Calu3 (cell line): ENCODE measurements around the gene SLX9. TPM values are rescaled to one million over a fixed set of nuclear protein-coding genes. Genes with fewer than 3 reads are reported as not detected.
A peak's percentile ranks its signal among the peaks of the same experiment; 100 is the strongest.

Source experiments
- BruUV-seq: library from RNA; stranded (reverse); fragments of 400-500 nt; replicated peaks from 2 replicates; lab custom pipeline; 2021; lab: Mats Ljungman, UMichigan
- CTCF ChIA-PET: fragments of 300-600 bp; sonication (Branson Sonifier 250); formaldehyde crosslinking; loops from one replicate; lab custom pipeline; 2022; ENCODE audit warnings: antibody characterized with exemption; lab: Charles Lee
- DNase-seq: peaks from one replicate; pipeline ENCODE4 v3.0.0; 2022
- H3K27ac Mint-ChIP-seq: one replicate; pipeline ENCODE4 v1.8.0; 2022; ENCODE audit warnings: mixed read lengths; ENCODE audit not compliant: unreplicated experiment
- H3K27me3 Mint-ChIP-seq: one replicate; pipeline ENCODE4 v1.8.0; 2022; ENCODE audit warnings: mixed read lengths; ENCODE audit not compliant: unreplicated experiment
- H3K36me3 Mint-ChIP-seq: one replicate; pipeline ENCODE4 v1.8.0; 2022; ENCODE audit warnings: mild to moderate bottlenecking, moderate library complexity, mixed read lengths; ENCODE audit not compliant: insufficient read depth, unreplicated experiment
- H3K4me1 Mint-ChIP-seq: one replicate; pipeline ENCODE4 v1.8.0; 2022; ENCODE audit warnings: mild to moderate bottlenecking, low read depth, mixed read lengths; ENCODE audit not compliant: unreplicated experiment
- H3K4me3 Mint-ChIP-seq: one replicate; pipeline ENCODE4 v1.8.0; 2022; ENCODE audit warnings: mild to moderate bottlenecking, low read depth, moderate library complexity, mixed read lengths; ENCODE audit not compliant: unreplicated experiment
- H3K9me3 Mint-ChIP-seq: one replicate; pipeline ENCODE4 v1.8.0; 2022; ENCODE audit warnings: low read depth, mixed read lengths; ENCODE audit not compliant: unreplicated experiment
- intact Hi-C: fragments of 100-400 bp; cut with micrococcal nuclease; formaldehyde crosslinking; loops from one replicate; pipeline ENCODE4 v1.10.0; 2022; ENCODE audit not compliant: unreplicated experiment
- total RNA-seq: library from RNA; stranded (reverse); gene quantifications from 2 replicates; pipeline ENCODE4 v1.2.3, GENCODE V29; 2022
- TF ChIP-seq, protein P1 (sequence below): fragments of 200-600 bp; IDR thresholded peaks from one replicate; pipeline ENCODE4 v1.8.0; 2022; ENCODE audit warnings: antibody characterized with exemption; ENCODE audit not compliant: unreplicated experiment

Gene SLX9
- total RNA-seq, 1 experiment from 2014 or later = 24.6 TPM

DNA sequence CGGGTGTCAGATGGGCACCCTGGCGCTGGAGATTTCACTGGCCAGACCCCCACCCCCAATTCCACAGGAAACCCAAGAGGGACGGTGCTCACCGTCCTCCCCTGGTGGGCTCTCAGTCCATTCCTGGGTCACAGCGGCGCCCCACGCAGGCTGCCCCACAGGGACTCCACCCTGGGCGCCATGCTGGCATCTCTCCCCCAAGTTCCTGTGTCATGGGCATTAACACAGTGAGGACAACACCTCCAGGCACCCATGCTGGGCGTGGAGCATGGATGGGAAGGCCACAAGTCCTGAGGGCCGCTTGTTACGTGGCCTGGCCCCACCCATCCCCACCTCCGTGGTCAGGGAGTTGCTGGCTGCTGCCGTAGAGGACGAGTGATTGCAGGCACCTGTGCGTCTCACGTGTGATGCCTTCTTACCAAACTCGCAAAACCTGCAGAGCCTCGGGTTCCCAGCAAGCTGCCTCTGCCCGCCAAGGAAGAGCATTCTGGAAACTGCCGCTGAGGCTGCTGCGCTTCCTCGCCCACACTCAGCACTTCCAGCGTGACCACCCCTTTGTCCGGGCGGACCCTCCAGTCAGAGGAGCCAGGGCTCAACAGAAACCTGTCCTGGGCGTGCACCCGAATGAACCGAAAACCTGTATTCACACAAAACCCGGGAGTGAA lies 60.3 kb downstream of the SLX9 start:
- no peaks in the 10 kb centered on the region for H3K9me3 Mint-ChIP-seq
- intact Hi-C loops = no loop called here
- H3K4me3 Mint-ChIP-seq = no peak overlapping the region
- BruUV-seq = no TSS peak
- H3K36me3 Mint-ChIP-seq = no peaks in the 10 kb centered on the region
- H3K4me1 Mint-ChIP-seq = no peaks in the 10 kb centered on the region
- peaks cover 29% of the 10 kb centered on the region for H3K27me3 Mint-ChIP-seq
- CTCF ChIA-PET = no interaction called here
- DNase-seq = no peak
- TF ChIP-seq, protein P1, sequence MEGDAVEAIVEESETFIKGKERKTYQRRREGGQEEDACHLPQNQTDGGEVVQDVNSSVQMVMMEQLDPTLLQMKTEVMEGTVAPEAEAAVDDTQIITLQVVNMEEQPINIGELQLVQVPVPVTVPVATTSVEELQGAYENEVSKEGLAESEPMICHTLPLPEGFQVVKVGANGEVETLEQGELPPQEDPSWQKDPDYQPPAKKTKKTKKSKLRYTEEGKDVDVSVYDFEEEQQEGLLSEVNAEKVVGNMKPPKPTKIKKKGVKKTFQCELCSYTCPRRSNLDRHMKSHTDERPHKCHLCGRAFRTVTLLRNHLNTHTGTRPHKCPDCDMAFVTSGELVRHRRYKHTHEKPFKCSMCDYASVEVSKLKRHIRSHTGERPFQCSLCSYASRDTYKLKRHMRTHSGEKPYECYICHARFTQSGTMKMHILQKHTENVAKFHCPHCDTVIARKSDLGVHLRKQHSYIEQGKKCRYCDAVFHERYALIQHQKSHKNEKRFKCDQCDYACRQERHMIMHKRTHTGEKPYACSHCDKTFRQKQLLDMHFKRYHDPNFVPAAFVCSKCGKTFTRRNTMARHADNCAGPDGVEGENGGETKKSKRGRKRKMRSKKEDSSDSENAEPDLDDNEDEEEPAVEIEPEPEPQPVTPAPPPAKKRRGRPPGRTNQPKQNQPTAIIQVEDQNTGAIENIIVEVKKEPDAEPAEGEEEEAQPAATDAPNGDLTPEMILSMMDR = no peak
- no peak overlapping the region for H3K27ac Mint-ChIP-seq

DNA sequence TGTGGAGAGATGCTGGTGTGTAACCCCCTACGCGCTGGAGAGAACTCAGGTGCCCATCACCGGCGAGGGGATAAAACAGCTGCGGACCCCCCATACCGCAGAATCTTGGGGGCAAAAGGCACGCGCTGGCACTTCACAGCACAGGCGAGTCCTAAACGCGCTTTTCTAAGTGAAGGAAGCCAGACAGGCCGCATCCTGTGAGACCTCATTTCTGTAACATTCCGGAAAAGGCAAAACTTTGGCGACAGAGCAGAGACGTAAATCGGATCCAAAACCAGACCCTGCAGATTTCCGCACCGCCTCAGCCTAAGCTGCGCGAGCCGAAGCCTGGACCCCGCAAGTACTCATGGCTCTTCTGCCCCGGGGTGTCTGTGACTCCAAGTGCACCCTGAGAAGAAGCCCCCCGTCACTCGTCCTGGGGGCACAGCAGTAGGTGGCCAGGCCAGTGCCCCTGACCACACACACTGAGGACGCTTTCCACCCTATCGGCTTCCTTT lies 60.9 kb downstream of the SLX9 start:
- BruUV-seq = no TSS peak
- H3K36me3 Mint-ChIP-seq = no peaks in the 10 kb centered on the region
- intact Hi-C loops = no loop called here

DNA sequence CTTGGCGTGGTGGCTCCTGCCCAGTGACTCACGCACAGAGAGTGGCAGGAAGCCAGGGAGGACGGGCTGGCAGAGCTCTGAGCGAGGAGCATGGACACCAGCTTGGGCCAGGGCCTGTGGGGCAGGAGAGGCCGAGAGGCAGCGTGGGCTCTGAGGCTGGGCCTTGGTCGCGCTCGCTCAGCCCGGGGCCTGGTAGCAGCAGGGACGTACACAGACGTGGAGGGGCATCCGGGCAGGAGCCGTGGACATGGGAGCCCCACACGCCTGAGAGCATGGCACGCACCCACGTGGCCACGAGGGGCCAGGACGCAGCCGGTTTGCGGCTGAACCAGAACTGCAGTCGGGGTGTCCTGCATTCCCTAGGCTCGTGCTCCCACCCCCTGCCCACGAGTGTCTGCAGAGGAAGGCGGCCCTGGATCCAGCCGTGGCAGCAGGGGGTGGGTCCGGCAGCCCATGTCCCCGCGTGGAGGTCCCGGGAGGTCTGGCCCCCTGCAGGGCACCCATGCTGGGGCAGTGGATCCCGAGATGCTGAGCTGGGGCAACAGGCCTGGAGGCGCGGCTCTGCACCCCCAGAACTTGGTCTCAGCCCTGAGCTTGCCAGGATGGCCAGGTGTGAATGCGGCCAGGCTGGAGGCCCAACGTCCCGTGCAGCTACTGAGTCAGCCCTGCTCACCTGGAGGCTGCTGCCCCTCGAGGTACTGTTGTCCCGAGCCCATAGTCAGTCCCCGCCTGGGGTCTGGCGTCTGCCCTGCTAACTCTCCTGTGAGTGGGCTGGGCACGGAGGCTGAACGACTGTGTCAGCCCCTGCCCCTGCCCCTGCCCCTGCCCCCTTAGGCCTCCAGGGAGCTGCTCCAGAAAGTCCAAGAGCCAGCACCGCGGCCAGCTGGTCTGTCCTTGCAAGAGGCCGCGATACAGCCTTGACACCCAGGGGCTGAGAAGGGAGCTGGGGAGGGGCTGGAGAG lies 61.6 kb downstream of the SLX9 start:
- no TSS peak for BruUV-seq

More for the DNA sequence above, 60.9 kb downstream of the SLX9 start:
- peaks cover 34% of the 10 kb centered on the region for H3K27me3 Mint-ChIP-seq
- no peaks in the 10 kb centered on the region for H3K4me1 Mint-ChIP-seq
- no peak overlapping the region for H3K27ac Mint-ChIP-seq
- CTCF ChIA-PET = no interaction called here
- no peaks in the 10 kb centered on the region for H3K9me3 Mint-ChIP-seq
- no peak for DNase-seq
- no peak overlapping the region for H3K4me3 Mint-ChIP-seq
- TF ChIP-seq, protein P1 = no peak

More for the DNA sequence above, 61.6 kb downstream of the SLX9 start:
- TF ChIP-seq, protein P1 = no peak
- CTCF ChIA-PET = no interaction called here
- Mint-ChIP-seq H3K9me3 (no peaks in the 10 kb centered on the region), H3K27me3 (peaks cover 34% of the 10 kb centered on the region), H3K4me1 (no peaks in the 10 kb centered on the region), H3K36me3 (no peaks in the 10 kb centered on the region), H3K27ac (no peak overlapping the region), H3K4me3 (no peak overlapping the region)
- DNase-seq = peak; percentile 54
- intact Hi-C loops = no loop called here
